GM10266 (cell line): Measurements from ENCODE around the gene MYO5C.

Source experiments
- DNase-seq: peaks from one replicate; pipeline ENCODE4 v3.0.0; 2012; ENCODE audit errors: extremely low spot score
- TF ChIP-seq, protein P1 (sequence below): IDR thresholded peaks from 2 replicates; pipeline ENCODE4 v1.5.1; 2012; ENCODE audit warnings: mild to moderate bottlenecking, low read depth; ENCODE audit not compliant: control insufficient read depth, insufficient read depth; ENCODE audit errors: missing control alignments

MYO5C gene

GRCh38 chr15:52213206-52213605, 82.4 kb downstream of the MYO5C start:
- TF ChIP-seq, protein P1, sequence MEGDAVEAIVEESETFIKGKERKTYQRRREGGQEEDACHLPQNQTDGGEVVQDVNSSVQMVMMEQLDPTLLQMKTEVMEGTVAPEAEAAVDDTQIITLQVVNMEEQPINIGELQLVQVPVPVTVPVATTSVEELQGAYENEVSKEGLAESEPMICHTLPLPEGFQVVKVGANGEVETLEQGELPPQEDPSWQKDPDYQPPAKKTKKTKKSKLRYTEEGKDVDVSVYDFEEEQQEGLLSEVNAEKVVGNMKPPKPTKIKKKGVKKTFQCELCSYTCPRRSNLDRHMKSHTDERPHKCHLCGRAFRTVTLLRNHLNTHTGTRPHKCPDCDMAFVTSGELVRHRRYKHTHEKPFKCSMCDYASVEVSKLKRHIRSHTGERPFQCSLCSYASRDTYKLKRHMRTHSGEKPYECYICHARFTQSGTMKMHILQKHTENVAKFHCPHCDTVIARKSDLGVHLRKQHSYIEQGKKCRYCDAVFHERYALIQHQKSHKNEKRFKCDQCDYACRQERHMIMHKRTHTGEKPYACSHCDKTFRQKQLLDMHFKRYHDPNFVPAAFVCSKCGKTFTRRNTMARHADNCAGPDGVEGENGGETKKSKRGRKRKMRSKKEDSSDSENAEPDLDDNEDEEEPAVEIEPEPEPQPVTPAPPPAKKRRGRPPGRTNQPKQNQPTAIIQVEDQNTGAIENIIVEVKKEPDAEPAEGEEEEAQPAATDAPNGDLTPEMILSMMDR: no peak
- DNase-seq: no peak

DNA sequence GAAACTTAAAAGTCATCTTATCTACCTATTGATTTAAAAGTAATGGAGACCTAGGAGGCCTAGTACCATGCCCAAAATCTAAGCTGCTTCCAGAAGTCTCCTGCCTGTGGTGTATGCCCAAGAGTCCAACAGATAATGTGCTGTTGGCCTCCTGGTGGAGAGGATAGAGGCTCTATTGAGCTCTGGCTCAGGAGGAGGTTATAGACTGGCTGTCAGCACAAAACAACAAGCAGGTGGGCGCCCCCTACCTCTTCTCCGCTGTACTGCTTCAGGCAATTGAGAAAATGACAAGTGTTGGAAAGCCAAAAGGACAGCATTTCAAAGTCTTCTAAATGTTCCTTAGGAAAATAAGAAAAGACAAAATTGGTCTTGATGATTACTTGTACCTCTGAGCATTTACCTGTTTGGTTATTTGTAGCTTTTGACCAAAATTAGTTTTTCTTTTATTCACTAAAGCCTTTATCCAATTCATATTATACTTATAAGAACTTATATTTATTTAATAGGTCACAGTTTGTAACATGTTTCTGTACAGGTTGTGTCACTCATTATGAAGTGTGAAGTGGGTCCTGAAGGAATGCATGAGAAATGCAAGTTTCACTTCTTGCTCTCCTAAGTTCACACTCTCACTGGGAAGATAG, 87.2 kb downstream of the MYO5C start:
- TF ChIP-seq, protein P1: peak; percentile 80
- peak; percentile 67 for DNase-seq

DNA sequence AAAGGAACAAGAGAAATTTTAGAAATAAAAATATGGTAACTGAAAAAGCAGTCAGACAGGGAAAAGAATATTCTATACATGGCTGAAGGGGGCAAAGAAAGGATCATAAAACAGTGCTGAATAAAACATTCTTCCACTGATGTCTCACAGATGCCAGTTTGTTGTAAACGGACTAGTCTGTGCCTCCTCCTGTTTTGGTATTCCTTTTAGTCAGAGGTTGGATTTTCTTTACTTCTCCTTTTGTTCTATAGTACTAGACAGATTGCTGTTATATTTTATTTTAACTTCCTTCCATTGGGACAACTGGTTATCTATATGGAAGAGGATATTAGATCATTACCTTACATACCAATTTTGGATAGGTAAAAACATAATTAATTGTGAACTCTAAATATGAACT, 88.4 kb downstream of the MYO5C start:
- TF ChIP-seq, protein P1: no peak
- DNase-seq: no peak

GRCh38 chr15:52206446-52206845, 89.2 kb downstream of the MYO5C start:
- TF ChIP-seq, protein P1: no peak
- no peak for DNase-seq

- no peak for DNase-seq
- TF ChIP-seq, protein P1: no peak
Measured at GRCh38 chr15:52204657-52205056, 90.9 kb downstream of the MYO5C start.

DNA sequence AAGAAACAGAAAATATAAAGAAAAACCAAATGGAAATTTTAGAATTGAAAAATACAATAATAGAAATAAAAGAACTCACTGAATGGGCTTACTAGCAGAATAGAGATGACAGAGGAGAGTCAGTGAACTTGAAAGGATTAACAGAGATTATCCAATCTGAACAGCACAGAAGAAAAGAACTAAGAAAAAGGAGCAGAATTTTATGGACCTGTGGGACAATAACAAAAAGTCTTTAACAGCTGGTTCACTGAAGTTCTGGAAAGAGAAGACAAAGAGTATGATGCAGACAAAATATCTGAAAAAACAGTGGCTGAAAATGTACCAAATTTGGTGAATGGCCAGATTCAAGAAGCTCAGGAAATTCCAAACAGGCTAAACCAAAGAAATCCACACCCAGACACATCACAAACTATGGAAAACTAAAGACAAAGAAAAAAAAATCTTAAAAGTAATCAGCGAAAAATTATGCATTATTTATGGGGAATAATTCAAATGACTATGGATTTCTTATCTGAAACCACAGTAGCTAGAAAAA, 94.7 kb downstream of the MYO5C start:
- TF ChIP-seq, protein P1: no peak
- DNase-seq: no peak

DNA sequence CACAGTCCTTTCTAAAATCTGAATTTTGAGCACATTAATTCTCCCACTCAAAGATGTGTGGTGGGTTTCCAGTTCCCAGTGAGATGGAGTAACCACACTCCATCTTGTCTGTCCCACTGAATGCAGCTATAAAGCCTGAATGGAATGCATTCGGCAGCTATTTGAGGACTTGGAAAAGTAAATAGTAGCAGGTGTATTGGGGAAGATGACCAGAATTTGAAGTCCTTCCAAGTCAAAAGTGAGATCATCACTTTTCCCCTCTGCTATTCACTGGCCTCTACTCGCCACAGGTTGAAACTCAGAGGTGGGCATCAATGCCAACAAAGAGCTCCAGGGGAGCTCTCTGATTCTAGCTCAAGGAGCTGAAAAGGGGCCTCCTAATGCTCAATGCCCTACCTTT, 96.3 kb downstream of the MYO5C start:
- DNase-seq: no peak
- TF ChIP-seq, protein P1: no peak
